Erythroblast (primary cell): ENCODE measurements around the gene TNFSF9.
"Not testable (repeated sequence)": the region's sequence is repeated elsewhere in the genome, so short reads cannot be mapped to it uniquely, and the experiment has no call there.

Experiments
- GATA1 ChIP-seq: IDR thresholded peaks from 2 replicates; pipeline ENCODE4 v1.6.1; 2011; ENCODE audit warnings: low read depth, mild to moderate bottlenecking, control low read depth, low read length, moderate library complexity
- POLR2A ChIP-seq: IDR thresholded peaks from 2 replicates; pipeline ENCODE4 v1.6.1; 2011; ENCODE audit warnings: mild to moderate bottlenecking, low read length

- TF ChIP-seq POLR2A, GATA1: not testable (repeated sequence)
Observed at GRCh38 chr19:6550679-6551078, 19.9 kb downstream of the TNFSF9 start.
